Measurements from ENCODE around the gene RNF125. TPM values are rescaled to one million over a fixed set of nuclear protein-coding genes. Genes with fewer than 3 reads are reported as not detected.
"Not testable (repeated sequence)": the region's sequence is repeated elsewhere in the genome, so short reads cannot be mapped to it uniquely, and the experiment has no call there.

The RNF125 gene
- total RNA-seq, 1 donor from 2014 or later = 3.7 TPM

- H3K27ac ChIP-seq = no peak overlapping the region
- intact Hi-C loops (cut with DNase I) = no loop called here
- no peaks in the 10 kb centered on the region for H3K36me3 ChIP-seq
- DNase-seq (ENCODE audit: extremely low spot score in 2 of 2) = no peak
- H3K9me3 ChIP-seq = no peaks in the 10 kb centered on the region
- TF ChIP-seq POLR2A (IDR thresholded peaks at IDR 0.05) (no peak), POLR2AphosphoS5 (IDR thresholded peaks at IDR 0.05; ENCODE audit: insufficient read depth in 1 of 2, low read depth in 1 of 2) (no peak)
- TF ChIP-seq, protein P1, sequence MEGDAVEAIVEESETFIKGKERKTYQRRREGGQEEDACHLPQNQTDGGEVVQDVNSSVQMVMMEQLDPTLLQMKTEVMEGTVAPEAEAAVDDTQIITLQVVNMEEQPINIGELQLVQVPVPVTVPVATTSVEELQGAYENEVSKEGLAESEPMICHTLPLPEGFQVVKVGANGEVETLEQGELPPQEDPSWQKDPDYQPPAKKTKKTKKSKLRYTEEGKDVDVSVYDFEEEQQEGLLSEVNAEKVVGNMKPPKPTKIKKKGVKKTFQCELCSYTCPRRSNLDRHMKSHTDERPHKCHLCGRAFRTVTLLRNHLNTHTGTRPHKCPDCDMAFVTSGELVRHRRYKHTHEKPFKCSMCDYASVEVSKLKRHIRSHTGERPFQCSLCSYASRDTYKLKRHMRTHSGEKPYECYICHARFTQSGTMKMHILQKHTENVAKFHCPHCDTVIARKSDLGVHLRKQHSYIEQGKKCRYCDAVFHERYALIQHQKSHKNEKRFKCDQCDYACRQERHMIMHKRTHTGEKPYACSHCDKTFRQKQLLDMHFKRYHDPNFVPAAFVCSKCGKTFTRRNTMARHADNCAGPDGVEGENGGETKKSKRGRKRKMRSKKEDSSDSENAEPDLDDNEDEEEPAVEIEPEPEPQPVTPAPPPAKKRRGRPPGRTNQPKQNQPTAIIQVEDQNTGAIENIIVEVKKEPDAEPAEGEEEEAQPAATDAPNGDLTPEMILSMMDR (IDR thresholded peaks at IDR 0.05) = no peak
- no peak overlapping the region for H3K4me3 ChIP-seq
- H3K4me1 ChIP-seq = no peaks in the 10 kb centered on the region
- H3K27me3 ChIP-seq = no peaks in the 10 kb centered on the region
Observed at GRCh38 chr18:31983976-31984375, 34.6 kb upstream of the RNF125 start.

DNA sequence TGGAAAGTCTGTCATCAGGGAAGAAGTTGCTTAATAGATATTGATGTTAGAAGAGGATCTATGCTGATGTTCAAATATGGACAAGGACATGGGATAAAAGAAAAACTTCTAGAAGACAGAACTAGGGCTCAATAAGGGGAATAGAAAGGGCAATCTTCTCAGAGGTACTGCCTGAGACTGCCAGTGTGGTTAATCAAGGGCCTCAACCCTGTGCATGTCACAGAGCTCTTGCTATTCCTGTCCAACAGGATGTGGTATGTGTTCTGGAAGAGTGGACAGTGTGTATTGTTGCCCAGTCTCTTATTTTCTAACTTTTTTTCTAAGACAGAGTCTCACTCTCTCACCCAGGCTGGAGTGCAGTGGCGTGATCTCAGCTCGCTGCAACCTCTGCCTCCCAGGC lies 27.8 kb upstream of the RNF125 start:
- Histone ChIP-seq H3K36me3 (no peaks in the 10 kb centered on the region), H3K4me1 (no peaks in the 10 kb centered on the region), H3K27ac (no peak overlapping the region), H3K4me3 (no peak overlapping the region), H3K9me3 (no peaks in the 10 kb centered on the region), H3K27me3 (no peaks in the 10 kb centered on the region)
- TF ChIP-seq POLR2A (IDR thresholded peaks at IDR 0.05) = no peak
- TF ChIP-seq, protein P1 (IDR thresholded peaks at IDR 0.05) = no peak
- DNase-seq (ENCODE audit: extremely low spot score in 2 of 2) = no peak
- intact Hi-C loops (cut with DNase I) = no loop called here

- no peak overlapping the region for H3K4me3 ChIP-seq
- no peak for DNase-seq (ENCODE audit: extremely low spot score in 2 of 2)
- no peaks in the 10 kb centered on the region for H3K9me3 ChIP-seq
- TF ChIP-seq POLR2AphosphoS5 (IDR thresholded peaks at IDR 0.05; ENCODE audit: insufficient read depth in 1 of 2, low read depth in 1 of 2) = no peak
- no peak for TF ChIP-seq POLR2A (IDR thresholded peaks at IDR 0.05)
- TF ChIP-seq, protein P1 (IDR thresholded peaks at IDR 0.05) = no peak
- no peaks in the 10 kb centered on the region for H3K36me3 ChIP-seq
- no peaks in the 10 kb centered on the region for H3K4me1 ChIP-seq
- no peaks in the 10 kb centered on the region for H3K27me3 ChIP-seq
- intact Hi-C loops (cut with DNase I) = no loop called here
- H3K27ac ChIP-seq = no peak overlapping the region
Observed at GRCh38 chr18:31996007-31996406, 22.6 kb upstream of the RNF125 start.

DNA sequence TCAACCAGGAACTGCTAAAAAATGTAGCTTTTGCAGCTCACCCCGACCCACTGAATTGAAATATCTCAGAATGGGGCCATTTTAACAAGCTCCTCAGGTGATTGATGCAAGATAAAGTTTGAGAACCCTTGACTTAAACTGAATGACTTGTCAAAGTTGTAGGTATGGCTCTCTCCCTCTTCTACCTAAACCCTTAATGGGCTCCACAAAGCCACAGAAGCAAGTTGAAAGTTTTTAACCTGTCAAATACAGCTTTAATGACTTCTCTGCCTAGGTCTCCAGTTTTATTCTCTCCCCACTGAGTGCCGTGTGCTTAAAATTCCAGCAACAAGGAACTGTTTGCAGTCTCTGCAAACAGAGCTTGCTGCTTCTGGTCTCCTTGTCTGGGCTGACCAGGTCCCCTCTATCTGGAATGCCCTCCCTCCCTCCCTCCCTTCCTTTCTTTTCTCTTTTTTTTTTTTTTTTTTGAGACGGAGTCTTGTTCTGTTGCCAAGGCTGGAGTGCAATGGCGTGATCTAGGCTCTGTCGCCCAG lies 19.7 kb upstream of the RNF125 start:
- Histone ChIP-seq H3K36me3 (no peaks in the 10 kb centered on the region), H3K4me3 (no peak overlapping the region), H3K27ac (no peak overlapping the region), H3K27me3 (no peaks in the 10 kb centered on the region), H3K9me3 (no peaks in the 10 kb centered on the region), H3K4me1 (no peaks in the 10 kb centered on the region)
- TF ChIP-seq POLR2AphosphoS5 (IDR thresholded peaks at IDR 0.05; ENCODE audit: insufficient read depth in 1 of 2, low read depth in 1 of 2) (no peak), POLR2A (IDR thresholded peaks at IDR 0.05) (no peak)
- TF ChIP-seq, protein P1 (IDR thresholded peaks at IDR 0.05) = no peak
- intact Hi-C loops (cut with DNase I) = no loop called here
- no peak for DNase-seq (ENCODE audit: extremely low spot score in 2 of 2)

DNA sequence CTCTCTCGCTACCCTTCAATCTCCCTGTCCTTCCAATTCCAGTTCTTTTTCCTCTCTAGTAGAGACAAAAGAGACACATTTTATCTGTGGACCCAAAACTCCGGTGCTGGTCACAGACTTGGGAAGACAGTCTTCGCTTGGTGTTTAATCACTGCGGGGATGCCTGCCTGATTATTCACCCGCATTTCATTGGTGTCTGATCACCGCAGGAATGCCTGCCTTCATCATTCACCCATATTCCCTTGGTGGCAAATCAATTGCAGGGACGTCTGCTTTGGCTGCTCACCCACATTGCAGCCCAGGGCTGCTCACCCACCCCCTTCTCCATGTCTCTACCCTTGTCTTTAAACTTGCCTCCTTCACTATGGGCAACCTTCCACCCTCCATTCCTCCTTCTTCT lies 17.5 kb upstream of the RNF125 start:
- DNase-seq (ENCODE audit: extremely low spot score in 2 of 2); H3K9me3 ChIP-seq; H3K27ac ChIP-seq; intact Hi-C loops (cut with DNase I); H3K36me3 ChIP-seq; H3K4me1 ChIP-seq; H3K4me3 ChIP-seq; H3K27me3 ChIP-seq: not testable (repeated sequence)

GRCh38 chr18:32003822-32004221 lies 14.8 kb upstream of the RNF125 start:
- H3K36me3 ChIP-seq; DNase-seq (ENCODE audit: extremely low spot score in 2 of 2); H3K27ac ChIP-seq; H3K4me1 ChIP-seq; H3K4me3 ChIP-seq; H3K27me3 ChIP-seq; H3K9me3 ChIP-seq; intact Hi-C loops (cut with DNase I): not testable (repeated sequence)
